AG04449 (cell line): Measurements from ENCODE around the gene OSGIN1.

Experiments
- CTCF ChIA-PET: fragments of 350-600 bp; formaldehyde crosslinking; extraction: SDS; loops from one replicate; lab custom pipeline; 2021; ENCODE audit warnings: antibody characterized with exemption; lab: Yijun Ruan, JAX
- POLR2A ChIA-PET: fragments of 400-600, 350-600 bp; formaldehyde crosslinking; extraction: SDS; loops from one replicate; lab custom pipeline; 2020; ENCODE audit warnings: antibody characterized with exemption, inconsistent platforms; lab: Yijun Ruan, JAX
- DNase-seq: peaks from one replicate; pipeline ENCODE4 v3.0.0-alpha.2; 2010; ENCODE audit warnings: low read depth, low spot score
- H3K4me3 ChIP-seq: 2 replicates; pipeline ENCODE4 v1.5.1; 2011; ENCODE audit warnings: low read depth, mild to moderate bottlenecking, control low read depth, low read length
- TF ChIP-seq, protein P1 (sequence below): IDR thresholded peaks from one replicate; pipeline ENCODE4 v1.5.1; 2011; ENCODE audit warnings: mild to moderate bottlenecking, moderate library complexity, low read length, control low read depth, inconsistent platforms; ENCODE audit not compliant: insufficient read depth; ENCODE audit errors: missing control alignments

The OSGIN1 gene

GRCh38 chr16:84003038-84003437 lies 50.0 kb downstream of the OSGIN1 start:
- CTCF ChIA-PET: interaction anchor here (0.6 to 1.9 kb wide), 2 partner anchors 63 to 68 kb away, joined by 3 to 7 read pairs; no protein-coding TSS in a partner anchor
- TF ChIP-seq, protein P1, sequence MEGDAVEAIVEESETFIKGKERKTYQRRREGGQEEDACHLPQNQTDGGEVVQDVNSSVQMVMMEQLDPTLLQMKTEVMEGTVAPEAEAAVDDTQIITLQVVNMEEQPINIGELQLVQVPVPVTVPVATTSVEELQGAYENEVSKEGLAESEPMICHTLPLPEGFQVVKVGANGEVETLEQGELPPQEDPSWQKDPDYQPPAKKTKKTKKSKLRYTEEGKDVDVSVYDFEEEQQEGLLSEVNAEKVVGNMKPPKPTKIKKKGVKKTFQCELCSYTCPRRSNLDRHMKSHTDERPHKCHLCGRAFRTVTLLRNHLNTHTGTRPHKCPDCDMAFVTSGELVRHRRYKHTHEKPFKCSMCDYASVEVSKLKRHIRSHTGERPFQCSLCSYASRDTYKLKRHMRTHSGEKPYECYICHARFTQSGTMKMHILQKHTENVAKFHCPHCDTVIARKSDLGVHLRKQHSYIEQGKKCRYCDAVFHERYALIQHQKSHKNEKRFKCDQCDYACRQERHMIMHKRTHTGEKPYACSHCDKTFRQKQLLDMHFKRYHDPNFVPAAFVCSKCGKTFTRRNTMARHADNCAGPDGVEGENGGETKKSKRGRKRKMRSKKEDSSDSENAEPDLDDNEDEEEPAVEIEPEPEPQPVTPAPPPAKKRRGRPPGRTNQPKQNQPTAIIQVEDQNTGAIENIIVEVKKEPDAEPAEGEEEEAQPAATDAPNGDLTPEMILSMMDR: no peak
- H3K4me3 ChIP-seq: no peak overlapping the region
- POLR2A ChIA-PET: no interaction called here
- no peak for DNase-seq

DNA sequence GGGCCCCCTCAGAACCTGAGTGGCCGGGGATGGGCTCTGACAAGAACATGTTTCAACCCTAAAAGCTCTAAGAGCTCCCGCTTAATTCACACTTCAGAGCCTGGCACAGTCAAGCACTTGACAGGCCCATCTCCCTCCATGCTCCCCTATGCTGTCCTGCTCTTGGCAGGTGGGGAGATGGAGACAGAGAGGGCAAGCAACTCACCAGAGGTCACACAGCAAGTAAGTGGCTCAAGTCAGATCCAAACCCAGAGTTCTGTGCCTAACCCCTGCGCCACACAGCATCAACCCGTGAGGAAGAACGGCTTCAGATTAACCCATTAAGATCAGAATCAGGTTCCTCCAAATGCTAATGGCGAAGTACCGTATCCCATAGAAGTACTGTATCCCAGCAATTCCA lies 51.4 kb downstream of the OSGIN1 start:
- ChIA-PET POLR2A (no interaction called here), CTCF (interaction anchor here (1.1 to 1.9 kb wide), 2 partner anchors 61 to 62 kb away, joined by 3 to 7 read pairs; no protein-coding TSS in a partner anchor)

DNA sequence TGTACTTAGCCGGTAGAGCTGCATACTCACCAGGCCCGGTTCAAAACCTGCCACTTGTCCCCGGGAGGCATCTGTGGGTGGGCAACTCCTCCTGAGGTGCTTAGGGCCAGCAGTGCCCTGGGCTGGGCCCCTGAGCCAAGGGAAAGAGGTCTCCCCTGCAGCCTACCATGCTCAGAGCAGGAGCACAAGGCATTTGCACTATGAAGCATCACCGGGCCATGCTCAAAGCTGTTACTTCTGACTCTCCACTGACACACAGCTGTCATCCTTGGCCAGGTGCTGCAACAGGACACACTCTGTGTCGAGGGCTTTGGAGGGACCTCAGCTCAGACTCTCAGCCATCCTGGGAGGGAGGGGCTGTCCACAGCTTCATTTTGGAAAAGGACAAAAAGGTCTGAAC lies 52.4 kb downstream of the OSGIN1 start:
- TF ChIP-seq, protein P1: no peak
- POLR2A ChIA-PET: no interaction called here
- no peak overlapping the region for H3K4me3 ChIP-seq
- no peak for DNase-seq
- CTCF ChIA-PET: interaction anchor here (1.1 to 1.5 kb wide), 3 partner anchors 9 to 61 kb away, joined by 3 to 6 read pairs (median 3); no protein-coding TSS in a partner anchor

More for the DNA sequence above, 51.4 kb downstream of the OSGIN1 start:
- DNase-seq: no peak
- H3K4me3 ChIP-seq: no peak overlapping the region
- TF ChIP-seq, protein P1: no peak

DNA sequence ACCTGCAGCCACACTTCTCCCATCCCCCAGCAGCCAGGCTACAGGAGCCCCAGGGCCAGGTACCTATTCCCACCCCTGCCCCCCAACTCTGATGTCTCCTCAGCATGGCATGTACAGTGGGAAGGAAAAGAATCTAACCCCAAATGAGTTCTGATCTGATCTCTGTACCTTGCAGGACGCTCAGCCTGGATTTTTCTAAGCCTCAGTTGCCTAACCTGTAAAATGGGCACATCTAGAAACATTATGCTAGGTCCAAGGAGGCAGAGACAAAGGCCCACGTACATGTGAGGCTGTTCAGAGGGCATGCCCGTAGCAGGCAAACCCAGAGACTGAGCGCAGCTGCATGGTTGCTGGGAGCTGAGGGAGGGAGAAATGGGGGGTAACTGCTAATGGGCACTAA lies 54.5 kb downstream of the OSGIN1 start:
- ChIA-PET CTCF (no interaction called here), POLR2A (no interaction called here)
- TF ChIP-seq, protein P1: no peak
- DNase-seq: no peak
- no peak overlapping the region for H3K4me3 ChIP-seq

- no peak overlapping the region for H3K4me3 ChIP-seq
- TF ChIP-seq, protein P1: no peak
- ChIA-PET POLR2A (no interaction called here), CTCF (no interaction called here)
- DNase-seq: no peak
Measured at GRCh38 chr16:84007965-84008364, 54.9 kb downstream of the OSGIN1 start.

DNA sequence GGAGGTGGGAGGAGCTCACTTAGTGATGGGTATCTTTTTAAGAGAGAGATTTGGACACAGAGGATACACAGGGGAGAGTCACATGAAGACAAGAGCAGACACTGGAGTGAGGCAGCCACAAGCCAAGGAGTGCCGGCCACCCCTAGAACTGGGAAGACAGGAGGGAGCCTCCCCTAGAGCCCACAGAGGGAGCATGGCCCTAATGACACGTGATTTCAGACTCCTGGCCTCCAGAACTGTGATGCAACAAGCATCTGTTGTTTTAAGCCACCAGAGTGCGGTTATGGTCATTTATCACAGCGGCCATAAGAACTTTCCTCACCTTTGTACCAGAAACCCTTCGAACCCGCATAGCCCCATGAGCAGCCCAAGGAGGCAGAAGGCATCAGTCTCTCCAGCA lies 56.2 kb downstream of the OSGIN1 start:
- no peak for DNase-seq
- ChIA-PET CTCF (interaction anchor here (1.1 kb wide), 1 partner anchor 10 kb away, joined by 3 read pairs; no protein-coding TSS in a partner anchor), POLR2A (no interaction called here)
- TF ChIP-seq, protein P1: no peak
- H3K4me3 ChIP-seq: no peak overlapping the region
